ENCODE results near the gene PLXNB3.
"Not testable (repeated sequence)": the region's sequence is repeated elsewhere in the genome, so short reads cannot be mapped to it uniquely, and the experiment has no call there.

PLXNB3 gene

DNA sequence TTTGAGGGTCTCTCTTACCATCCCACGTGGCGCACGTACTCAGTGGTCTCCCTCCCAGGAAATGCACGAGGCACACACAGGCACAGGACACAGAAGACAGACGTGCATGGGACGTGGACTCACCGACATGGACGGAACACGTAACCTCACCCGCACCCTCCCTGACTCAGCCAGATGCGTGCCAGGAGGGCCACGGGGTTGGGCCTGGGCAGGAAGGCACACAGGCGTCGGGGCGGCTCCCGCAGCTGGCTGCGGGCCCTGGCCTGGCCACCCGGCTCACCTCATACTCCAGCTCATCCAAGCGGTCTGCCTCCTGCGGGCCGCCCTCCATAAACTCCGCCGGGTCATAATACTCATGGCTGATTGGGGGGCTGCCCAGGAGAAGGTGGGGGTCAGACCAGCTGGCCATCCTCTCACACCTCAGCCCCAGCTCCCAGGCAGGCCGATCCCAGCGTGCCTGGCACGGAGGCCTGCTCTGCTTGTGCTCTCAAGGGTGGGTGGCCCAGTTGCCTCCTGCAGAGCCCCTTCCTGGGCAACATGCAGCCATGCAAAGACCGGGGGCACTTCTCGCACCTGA lies 43.0 kb downstream of the PLXNB3 start:
- DNase-seq (ENCODE audit: low spot score) = no peak
- no peaks in the 10 kb centered on the region for H3K9me3 Mint-ChIP-seq
- H3K27ac Mint-ChIP-seq = no peak overlapping the region
- no peaks in the 10 kb centered on the region for H3K4me1 Mint-ChIP-seq (ENCODE audit: low read depth)
- H3K4me3 Mint-ChIP-seq = no peak overlapping the region
- peaks cover 3% of the 10 kb centered on the region for H3K27me3 Mint-ChIP-seq (ENCODE audit: low read depth)
- H3K36me3 Mint-ChIP-seq (ENCODE audit: low read depth) = no peaks in the 10 kb centered on the region

DNA sequence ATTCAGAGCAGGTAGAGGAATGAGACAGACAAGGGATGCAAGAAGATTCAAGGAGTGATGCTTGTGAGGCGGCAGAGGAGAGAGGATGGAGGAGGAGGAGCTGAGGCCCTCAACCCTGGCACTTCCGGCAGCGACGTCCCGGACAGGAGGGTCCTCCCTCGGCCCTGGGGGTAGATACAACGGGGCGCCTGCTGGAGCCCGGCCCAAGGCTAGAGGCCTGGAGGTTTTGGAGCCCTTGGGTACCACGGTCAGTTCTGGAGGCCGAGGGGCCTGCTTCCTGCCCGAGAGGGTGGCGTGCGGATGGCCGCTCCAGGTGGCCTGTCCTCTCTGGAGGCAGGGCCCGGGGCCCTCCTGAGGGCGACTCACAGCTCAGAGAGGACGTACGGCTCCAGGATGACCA lies 43.9 kb downstream of the PLXNB3 start:
- Mint-ChIP-seq H3K27ac (no peak overlapping the region), H3K4me3 (no peak overlapping the region), H3K27me3 (ENCODE audit: low read depth) (peaks cover 3% of the 10 kb centered on the region), H3K9me3 (no peaks in the 10 kb centered on the region), H3K36me3 (ENCODE audit: low read depth) (no peaks in the 10 kb centered on the region), H3K4me1 (ENCODE audit: low read depth) (no peaks in the 10 kb centered on the region)
- no peak for DNase-seq (ENCODE audit: low spot score)

DNA sequence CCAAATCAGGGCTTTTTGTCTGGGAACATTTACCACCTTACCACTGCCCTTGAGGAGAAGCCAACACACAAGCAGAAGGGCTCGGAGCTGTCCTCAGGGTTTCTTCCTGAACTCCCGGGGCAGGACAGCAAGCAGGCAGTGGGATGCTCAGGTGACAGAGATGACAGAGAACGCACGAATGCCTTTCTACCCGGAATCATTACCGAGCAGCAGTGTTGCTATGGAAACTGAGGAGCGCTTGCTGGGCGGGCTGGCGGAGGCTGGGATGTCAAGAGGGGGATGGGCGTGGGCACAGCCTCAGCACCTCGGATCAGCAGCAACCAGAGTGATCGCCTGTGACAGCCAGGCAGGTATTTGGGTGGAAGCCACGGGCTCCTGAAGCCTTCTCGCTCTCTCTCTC lies 48.2 kb downstream of the PLXNB3 start:
- Mint-ChIP-seq H3K4me1 (ENCODE audit: low read depth) (peaks cover 14% of the 10 kb centered on the region), H3K4me3 (no peak overlapping the region), H3K36me3 (ENCODE audit: low read depth) (no peaks in the 10 kb centered on the region), H3K27ac (no peak overlapping the region), H3K27me3 (ENCODE audit: low read depth) (peaks cover 11% of the 10 kb centered on the region), H3K9me3 (no peaks in the 10 kb centered on the region)
- no peak for DNase-seq (ENCODE audit: low spot score)

DNA sequence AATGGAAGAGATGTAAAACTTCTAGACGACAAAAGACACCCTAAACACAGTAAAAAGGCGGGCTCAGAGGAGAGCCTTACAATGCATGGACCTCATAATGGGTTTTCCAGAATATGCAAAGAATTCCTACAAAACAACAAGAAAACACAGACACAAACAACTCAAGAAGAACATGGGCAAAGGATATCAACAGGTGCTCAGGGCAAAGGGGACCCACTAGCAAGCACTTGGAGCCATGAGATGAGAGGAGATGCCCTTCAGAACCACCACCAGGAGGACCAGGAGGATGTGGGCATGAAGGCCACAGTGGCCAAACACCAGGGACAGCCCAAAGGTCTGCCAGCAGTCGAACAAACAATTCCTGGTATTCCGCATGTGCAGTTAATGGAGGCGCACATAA lies 49.1 kb downstream of the PLXNB3 start:
- Mint-ChIP-seq H3K4me3 (no peak overlapping the region), H3K27me3 (ENCODE audit: low read depth) (peaks cover 11% of the 10 kb centered on the region), H3K36me3 (ENCODE audit: low read depth) (no peaks in the 10 kb centered on the region), H3K4me1 (ENCODE audit: low read depth) (peaks cover 17% of the 10 kb centered on the region), H3K9me3 (no peaks in the 10 kb centered on the region), H3K27ac (no peak overlapping the region)
- DNase-seq (ENCODE audit: low spot score) = no peak

DNA sequence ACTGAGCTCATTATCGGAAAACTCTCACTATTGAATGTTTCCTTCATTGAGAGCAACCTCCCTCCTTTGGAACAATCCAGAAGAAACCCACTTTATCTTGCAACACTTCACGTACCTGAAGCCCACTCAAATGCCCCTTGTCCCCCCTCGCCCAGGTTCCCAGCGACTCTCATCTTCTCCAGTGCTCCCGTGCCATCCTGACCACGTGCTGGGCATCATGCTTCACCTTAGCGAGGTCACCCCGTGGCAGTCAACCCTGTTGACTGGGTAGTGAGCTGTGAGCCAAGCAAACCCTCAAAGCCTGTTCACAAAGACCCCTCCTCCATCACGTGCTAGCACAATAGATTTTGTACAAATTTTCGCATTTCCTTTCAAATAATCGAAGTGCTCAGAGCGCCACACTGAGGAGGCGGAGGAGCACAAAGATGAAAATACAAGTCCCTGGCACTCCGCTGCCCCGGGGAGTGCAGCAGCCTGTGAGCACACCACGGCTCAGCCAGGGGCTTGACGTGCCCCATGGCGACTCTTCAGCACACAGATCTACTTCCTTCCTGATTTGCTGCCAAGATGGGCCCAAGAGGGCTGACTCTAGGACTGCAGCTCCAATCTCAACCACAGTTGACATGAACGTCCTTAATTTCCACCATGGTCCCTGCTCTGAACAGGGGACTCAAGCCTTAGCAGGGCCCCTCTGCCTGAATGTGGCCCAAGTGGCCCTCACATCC lies 50.7 kb downstream of the PLXNB3 start:
- Mint-ChIP-seq H3K27ac (no peak overlapping the region), H3K36me3 (ENCODE audit: low read depth) (no peaks in the 10 kb centered on the region), H3K4me1 (ENCODE audit: low read depth) (peaks cover 17% of the 10 kb centered on the region), H3K4me3 (no peak overlapping the region), H3K9me3 (no peaks in the 10 kb centered on the region), H3K27me3 (ENCODE audit: low read depth) (peaks cover 14% of the 10 kb centered on the region)
- no peak for DNase-seq (ENCODE audit: low spot score)

DNA sequence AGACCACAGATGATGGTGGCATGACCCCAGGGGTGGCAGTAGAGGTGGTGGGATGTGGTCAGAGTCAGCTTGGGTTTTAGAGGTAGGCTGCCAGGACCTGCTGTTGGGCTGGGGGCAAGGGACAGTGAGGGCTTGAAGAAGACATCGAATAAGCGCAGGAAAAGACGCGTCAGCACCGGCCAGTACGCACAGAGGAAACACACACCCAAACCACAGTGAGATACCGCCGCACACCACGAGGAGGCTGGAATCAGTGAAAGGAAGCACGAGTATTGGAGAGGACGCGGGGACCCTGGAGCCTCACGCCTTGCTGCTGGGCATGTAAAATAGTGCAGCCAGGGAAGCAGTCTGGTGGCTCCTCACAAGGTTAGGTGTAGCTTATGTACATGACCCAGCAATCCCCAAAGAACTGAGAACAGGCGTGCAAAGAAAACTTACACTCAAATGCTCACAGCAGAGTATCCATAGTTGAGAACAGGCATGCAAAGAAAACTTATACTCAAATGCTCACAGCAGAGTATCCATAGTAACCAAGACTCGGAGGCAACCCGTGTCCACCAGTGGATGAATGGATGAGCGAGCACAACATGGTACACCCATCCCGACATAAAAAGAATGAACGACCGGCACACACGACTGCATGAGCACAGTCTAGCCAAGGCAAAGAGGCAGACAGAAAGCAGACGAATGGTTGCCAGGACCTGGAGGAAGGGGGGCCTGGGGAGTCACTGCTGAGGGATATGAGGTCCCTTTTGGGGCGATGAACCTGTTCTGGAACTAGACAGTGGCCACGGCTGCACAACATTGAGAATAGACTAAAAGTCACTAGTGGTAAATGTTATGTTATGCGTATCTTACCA lies 53.0 kb downstream of the PLXNB3 start:
- H3K27ac Mint-ChIP-seq = peak overlapping the region; percentile 10
- H3K36me3 Mint-ChIP-seq (ENCODE audit: low read depth) = no peaks in the 10 kb centered on the region
- peaks cover 11% of the 10 kb centered on the region for H3K27me3 Mint-ChIP-seq (ENCODE audit: low read depth)
- DNase-seq (ENCODE audit: low spot score) = peak; percentile 17
- H3K4me3 Mint-ChIP-seq = peak overlapping the region; percentile 37
- H3K4me1 Mint-ChIP-seq (ENCODE audit: low read depth) = peaks cover 20% of the 10 kb centered on the region
- H3K9me3 Mint-ChIP-seq = no peaks in the 10 kb centered on the region

DNA sequence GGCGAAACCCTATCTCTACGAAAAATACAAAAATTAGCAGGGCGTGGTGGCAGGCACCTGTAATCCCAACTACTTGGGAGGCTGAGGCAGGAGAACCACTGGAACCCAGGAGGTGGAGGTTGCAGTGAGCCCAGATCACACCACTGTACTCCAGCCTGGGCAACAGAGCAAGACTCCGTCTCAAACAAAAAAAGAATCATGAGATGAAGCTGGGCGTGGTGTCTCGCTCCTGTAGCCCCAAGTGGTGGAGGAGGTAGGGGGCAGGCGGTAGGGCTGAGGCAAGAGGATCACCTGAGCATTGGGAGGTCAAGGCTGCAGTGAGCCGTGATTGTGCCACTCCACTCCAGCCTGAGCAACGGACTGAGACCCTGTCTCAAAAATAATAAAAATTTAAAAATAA lies 54.0 kb downstream of the PLXNB3 start:
- H3K36me3 Mint-ChIP-seq (ENCODE audit: low read depth); H3K4me3 Mint-ChIP-seq; H3K9me3 Mint-ChIP-seq; DNase-seq (ENCODE audit: low spot score); H3K27ac Mint-ChIP-seq: not testable (repeated sequence)
- H3K4me1 Mint-ChIP-seq (ENCODE audit: low read depth) = peaks cover 27% of the 10 kb centered on the region
- H3K27me3 Mint-ChIP-seq (ENCODE audit: low read depth) = peaks cover 17% of the 10 kb centered on the region

DNA sequence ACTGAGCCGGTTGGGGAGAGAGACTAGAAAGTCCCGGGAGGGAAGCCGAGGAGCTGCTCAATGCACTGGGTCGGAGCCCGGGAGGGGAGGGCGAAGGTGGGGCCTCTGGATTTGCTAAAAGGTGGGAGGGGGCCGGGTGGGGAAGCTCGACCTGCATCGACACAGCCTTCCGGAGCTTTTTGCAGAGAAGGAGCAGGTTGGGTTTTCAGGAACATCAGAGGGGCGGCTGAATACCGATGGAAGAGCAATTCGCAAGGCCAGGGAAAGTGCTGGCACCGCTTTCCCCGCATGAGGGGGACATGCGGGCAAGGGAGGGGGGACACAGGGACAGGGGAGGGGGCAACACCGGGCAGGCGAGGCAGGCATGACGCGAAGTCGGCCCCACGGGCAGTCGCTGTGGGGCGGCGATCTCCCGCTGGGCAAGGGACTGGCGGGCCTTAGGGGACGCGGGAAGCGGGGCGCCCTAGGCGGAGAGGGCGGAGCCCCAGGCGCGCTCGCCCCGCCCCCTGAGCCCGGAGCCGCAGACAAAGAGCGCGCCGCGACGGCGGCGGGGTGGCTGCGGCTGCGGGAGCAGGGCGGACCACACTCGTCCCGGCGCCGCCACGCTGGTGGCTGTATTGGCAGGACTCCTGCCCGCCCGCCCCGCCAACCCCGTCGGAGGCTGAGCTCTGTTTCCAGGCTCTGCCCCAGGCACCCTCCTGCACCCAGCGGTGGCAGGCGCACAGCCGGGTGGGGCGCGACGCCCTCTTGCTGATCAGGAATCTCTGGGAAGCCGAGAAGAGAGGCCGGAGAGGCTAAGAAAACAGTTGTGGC lies 54.7 kb downstream of the PLXNB3 start:
- Mint-ChIP-seq H3K9me3 (no peaks in the 10 kb centered on the region), H3K27me3 (ENCODE audit: low read depth) (peaks cover 18% of the 10 kb centered on the region), H3K4me3 (peak overlapping the region; percentile 57), H3K36me3 (ENCODE audit: low read depth) (no peaks in the 10 kb centered on the region), H3K27ac (no peak overlapping the region), H3K4me1 (ENCODE audit: low read depth) (peaks cover 29% of the 10 kb centered on the region)
- DNase-seq (ENCODE audit: low spot score) = peak; percentile 51

DNA sequence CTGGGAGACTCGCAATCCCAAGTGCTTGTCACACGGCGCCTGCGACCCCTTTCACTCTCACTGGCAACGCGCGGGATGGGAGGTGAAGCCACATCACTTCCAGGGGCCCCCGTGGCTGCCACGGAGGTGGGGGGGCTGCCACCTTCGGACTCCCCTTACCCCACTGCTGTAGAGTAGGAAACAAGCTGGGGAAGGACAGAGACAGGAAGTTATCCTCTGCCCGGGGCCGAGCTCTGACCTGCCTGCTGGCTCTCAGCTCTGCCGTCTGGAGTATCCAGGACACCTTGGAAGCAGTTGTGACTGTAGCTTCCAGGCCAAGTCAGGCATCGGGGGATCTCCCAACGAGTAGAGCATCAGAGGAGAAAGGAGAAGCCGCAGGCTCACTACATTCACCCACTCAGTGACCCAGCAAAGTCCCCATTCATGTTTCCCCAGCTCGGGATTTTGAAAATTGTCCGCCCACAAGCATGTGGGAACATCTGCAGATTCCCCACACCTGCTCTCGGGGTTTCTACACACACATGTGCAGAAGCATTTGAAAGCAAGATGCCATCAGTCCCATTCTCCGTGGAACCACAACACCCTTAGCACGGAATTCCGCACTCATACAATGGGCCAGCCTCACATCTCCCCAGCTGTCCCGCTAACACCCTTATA lies 55.5 kb downstream of the PLXNB3 start:
- Mint-ChIP-seq H3K4me1 (ENCODE audit: low read depth) (peaks cover 29% of the 10 kb centered on the region), H3K9me3 (no peaks in the 10 kb centered on the region), H3K27ac (no peak overlapping the region), H3K4me3 (peak overlapping the region; percentile 40), H3K36me3 (ENCODE audit: low read depth) (no peaks in the 10 kb centered on the region), H3K27me3 (ENCODE audit: low read depth) (peaks cover 21% of the 10 kb centered on the region)
- DNase-seq (ENCODE audit: low spot score) = no peak

DNA sequence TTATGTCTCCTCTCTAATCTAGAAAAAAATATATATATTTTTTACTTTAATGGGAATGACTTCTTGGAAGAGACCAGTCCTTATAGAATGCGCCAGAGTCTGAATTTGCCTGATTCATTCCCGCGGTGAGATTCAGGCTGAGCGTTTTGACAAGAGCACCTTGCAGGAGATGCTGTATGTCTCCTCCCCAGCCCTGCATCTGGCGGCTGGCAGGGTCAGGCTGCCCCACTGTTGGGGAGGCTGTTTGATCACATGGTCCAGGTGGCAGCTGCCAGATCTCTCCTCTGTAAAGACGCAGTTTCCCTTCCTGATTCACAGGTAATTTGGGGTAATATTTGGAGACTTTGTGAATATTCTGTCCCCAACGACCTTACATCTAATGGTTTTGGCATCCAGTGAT lies 56.6 kb downstream of the PLXNB3 start:
- H3K27ac Mint-ChIP-seq = no peak overlapping the region
- H3K4me3 Mint-ChIP-seq = no peak overlapping the region
- H3K9me3 Mint-ChIP-seq = no peaks in the 10 kb centered on the region
- DNase-seq (ENCODE audit: low spot score) = no peak
- H3K4me1 Mint-ChIP-seq (ENCODE audit: low read depth) = peaks cover 24% of the 10 kb centered on the region
- peaks cover 19% of the 10 kb centered on the region for H3K27me3 Mint-ChIP-seq (ENCODE audit: low read depth)
- no peaks in the 10 kb centered on the region for H3K36me3 Mint-ChIP-seq (ENCODE audit: low read depth)

DNA sequence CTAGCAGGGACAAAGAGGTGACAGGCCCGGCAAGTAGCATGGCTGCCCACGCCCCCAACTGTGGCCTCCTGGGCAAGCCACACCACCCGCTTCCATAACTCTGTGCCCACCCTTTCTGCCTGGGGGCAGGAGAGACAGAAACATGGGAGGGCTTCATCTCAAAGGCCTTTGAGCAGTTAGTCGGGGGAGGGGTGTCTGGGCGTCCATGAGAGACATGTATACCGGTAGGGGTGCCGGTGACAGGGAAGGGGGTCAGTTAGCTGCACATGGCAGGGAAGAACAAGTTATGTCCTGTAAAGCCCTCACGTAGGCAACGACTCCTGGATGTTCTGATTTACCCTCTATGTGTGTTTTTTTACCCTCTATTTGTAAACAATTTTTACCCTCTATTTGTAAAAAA lies 57.0 kb downstream of the PLXNB3 start:
- H3K9me3 Mint-ChIP-seq = no peaks in the 10 kb centered on the region
- H3K4me1 Mint-ChIP-seq (ENCODE audit: low read depth) = peaks cover 24% of the 10 kb centered on the region
- H3K27me3 Mint-ChIP-seq (ENCODE audit: low read depth) = peaks cover 22% of the 10 kb centered on the region
- no peak for DNase-seq (ENCODE audit: low spot score)
- H3K4me3 Mint-ChIP-seq = no peak overlapping the region
- no peaks in the 10 kb centered on the region for H3K36me3 Mint-ChIP-seq (ENCODE audit: low read depth)
- no peak overlapping the region for H3K27ac Mint-ChIP-seq

DNA sequence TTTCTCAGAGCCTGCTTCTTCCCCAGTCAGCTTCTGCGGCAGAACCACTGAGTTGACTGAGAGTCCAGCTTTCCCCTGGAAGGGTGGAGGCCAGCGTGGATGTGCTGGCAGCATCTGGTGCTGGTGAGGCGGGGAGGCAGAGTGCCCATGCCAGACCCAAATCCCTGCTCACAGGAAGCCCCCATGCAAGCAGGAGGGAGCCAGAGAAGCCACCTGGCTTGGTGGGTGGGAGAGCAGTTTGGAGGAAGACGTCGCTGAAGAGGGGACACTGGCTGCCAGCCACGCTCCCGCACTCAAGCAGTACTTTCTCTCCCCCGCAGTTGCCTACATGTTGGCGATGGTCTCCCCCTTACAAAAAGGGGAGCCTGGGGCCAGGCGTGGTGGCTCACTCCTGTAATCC lies 60.3 kb downstream of the PLXNB3 start:
- peaks cover 43% of the 10 kb centered on the region for H3K27me3 Mint-ChIP-seq (ENCODE audit: low read depth)
- no peak overlapping the region for H3K4me3 Mint-ChIP-seq
- no peak overlapping the region for H3K27ac Mint-ChIP-seq
- no peak for DNase-seq (ENCODE audit: low spot score)
- no peaks in the 10 kb centered on the region for H3K9me3 Mint-ChIP-seq
- H3K4me1 Mint-ChIP-seq (ENCODE audit: low read depth) = peaks cover 19% of the 10 kb centered on the region
- H3K36me3 Mint-ChIP-seq (ENCODE audit: low read depth) = no peaks in the 10 kb centered on the region

DNA sequence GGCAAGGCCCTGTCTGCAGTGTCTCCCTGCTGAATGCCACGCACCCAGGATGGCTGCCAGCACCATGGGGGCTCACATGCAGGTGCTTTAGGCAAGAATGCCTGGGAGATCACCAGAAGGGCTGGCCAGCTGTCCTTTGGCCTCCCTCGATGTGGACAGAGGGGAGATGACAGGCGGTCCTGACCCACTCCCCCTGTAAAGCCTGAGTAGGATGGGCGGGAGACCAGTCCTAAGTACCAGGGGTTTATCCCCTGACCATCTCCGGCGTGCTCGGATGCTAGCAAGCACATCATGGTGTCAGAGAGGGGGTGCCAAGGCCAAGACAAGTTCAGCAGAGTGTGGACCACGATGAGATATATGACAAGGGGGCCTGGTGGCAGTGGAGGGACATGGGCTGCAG lies 61.0 kb downstream of the PLXNB3 start:
- H3K27me3 Mint-ChIP-seq (ENCODE audit: low read depth) = peaks cover 39% of the 10 kb centered on the region
- H3K4me3 Mint-ChIP-seq = no peak overlapping the region
- H3K36me3 Mint-ChIP-seq (ENCODE audit: low read depth) = no peaks in the 10 kb centered on the region
- H3K9me3 Mint-ChIP-seq = no peaks in the 10 kb centered on the region
- DNase-seq (ENCODE audit: low spot score) = no peak
- peaks cover 19% of the 10 kb centered on the region for H3K4me1 Mint-ChIP-seq (ENCODE audit: low read depth)
- no peak overlapping the region for H3K27ac Mint-ChIP-seq

Data from T-helper 2 cell treated with Interferon-gamma antibody and Interleukin-4, amounts not matched to agents 5 μg/mL and 100 μg/mL, for 36 hours (primary cell).